GM18517 (cell line): ENCODE measurements around the gene SLC35G6.
"Not testable (repeated sequence)": the region's sequence is repeated elsewhere in the genome, so short reads cannot be mapped to it uniquely, and the experiment has no call there.

Experiments used
- ATAC-seq: cut with Tn5 transposase; IDR thresholded peaks from one replicate; pipeline ENCODE4 v1.9.1; 2021; ENCODE audit warnings: mild to moderate bottlenecking, moderate library complexity; ENCODE audit not compliant: unreplicated experiment

The SLC35G6 gene

GRCh38 chr17:7459961-7460545, 21.2 kb upstream of the SLC35G6 start:
- no peak for ATAC-seq

- ATAC-seq: no peak
Observed at GRCh38 chr17:7460850-7461660, 20.2 kb upstream of the SLC35G6 start.

- no peak for ATAC-seq
Observed at GRCh38 chr17:7462474-7463371, 18.5 kb upstream of the SLC35G6 start.

GRCh38 chr17:7463372-7463846, 17.8 kb upstream of the SLC35G6 start:
- ATAC-seq: no peak

- no peak for ATAC-seq
Observed at GRCh38 chr17:7464081-7464480, 17.2 kb upstream of the SLC35G6 start.

GRCh38 chr17:7465597-7466275, 15.5 kb upstream of the SLC35G6 start:
- ATAC-seq: no peak

GRCh38 chr17:7466318-7466638, 15.0 kb upstream of the SLC35G6 start:
- ATAC-seq: no peak

GRCh38 chr17:7466639-7467341, 14.5 kb upstream of the SLC35G6 start:
- no peak for ATAC-seq

GRCh38 chr17:7467498-7467897, 13.7 kb upstream of the SLC35G6 start:
- no peak for ATAC-seq

- ATAC-seq: no peak
Observed at GRCh38 chr17:7468290-7468689, 13.0 kb upstream of the SLC35G6 start.

GRCh38 chr17:7468804-7469389, 12.3 kb upstream of the SLC35G6 start:
- no peak for ATAC-seq

GRCh38 chr17:7469843-7470242, 11.4 kb upstream of the SLC35G6 start:
- not testable (repeated sequence) for ATAC-seq

- not testable (repeated sequence) for ATAC-seq
Observed at GRCh38 chr17:7470457-7470973, 10.7 kb upstream of the SLC35G6 start.

- no peak for ATAC-seq
Observed at GRCh38 chr17:7471729-7472128, 9.5 kb upstream of the SLC35G6 start.

GRCh38 chr17:7474767-7475166, 6.5 kb upstream of the SLC35G6 start:
- not testable (repeated sequence) for ATAC-seq

- ATAC-seq: no peak
Observed at GRCh38 chr17:7475764-7476422, 5.4 kb upstream of the SLC35G6 start.

GRCh38 chr17:7476494-7476893, 4.8 kb upstream of the SLC35G6 start:
- no peak for ATAC-seq

GRCh38 chr17:7476951-7477350, 4.3 kb upstream of the SLC35G6 start:
- ATAC-seq: no peak
